Measurements from ENCODE around the gene SAFB. TPM values are rescaled to one million over a fixed set of nuclear protein-coding genes. Genes with fewer than 3 reads are reported as not detected.

The SAFB gene
- total and polyA plus RNA-seq, 2 of the 4 experiments (the other 2 are of a cell fraction) = 18.5 to 41.2 TPM

DNA sequence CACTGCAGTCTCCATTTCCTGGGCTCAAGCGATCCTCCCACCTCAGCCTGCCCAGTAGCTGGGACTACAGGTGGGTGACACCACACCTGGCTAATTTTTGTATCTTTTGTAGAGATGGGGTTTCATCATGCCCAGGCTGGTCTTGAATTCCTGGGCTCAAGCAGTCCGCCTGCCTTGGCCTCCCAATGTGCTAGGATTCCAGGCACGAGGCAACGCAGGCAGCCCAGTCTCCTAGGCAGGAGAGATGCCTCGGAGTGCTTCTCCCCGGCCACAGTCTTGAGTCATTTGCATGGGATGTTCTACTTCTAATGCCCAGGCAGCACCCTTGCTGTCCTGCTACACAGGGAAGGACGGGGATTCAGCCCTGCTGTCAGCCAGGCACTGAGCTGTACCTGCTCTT lies 48.7 kb downstream of the SAFB start:
- no peak overlapping the region for H4K5ac ChIP-seq (ENCODE audit: low read depth, low read length)
- no peak overlapping the region for H4K91ac ChIP-seq (ENCODE audit: insufficient read depth, low read depth, low read length)
- no peaks in the 10 kb centered on the region for H3K9me3 ChIP-seq (ENCODE audit: control insufficient read depth, insufficient read depth, low read length)
- WGBS, 2 experiments (ENCODE audit: extremely low coverage in 2 of 2, insufficient read length in 1 of 2) = 85% methylated on average over 5 of the region's 7 CpGs; no CpG with 5 or more reads in 1 of the 2 experiments
- ATAC-seq (ENCODE audit: low read depth) (no peak), DNase-seq (no peak)
- no peak overlapping the region for H3K4me2 ChIP-seq (ENCODE audit: low read depth, low read length)
- H3K36me3 ChIP-seq (ENCODE audit: control insufficient read depth, insufficient read depth, low read length) = peaks cover 35% of the 10 kb centered on the region
- H3K23ac ChIP-seq (ENCODE audit: low read depth, low read length) = no peak overlapping the region
- no peaks in the 10 kb centered on the region for H3K27me3 ChIP-seq (ENCODE audit: control insufficient read depth, insufficient read depth, low read length)
- H3K18ac ChIP-seq (ENCODE audit: low read depth, low read length) = no peak overlapping the region
- ChIA-PET POLR2A (ENCODE audit: unreplicated experiment) (no interaction called here), CTCF (no interaction called here)
- peaks cover 3 to 22% of the 10 kb centered on the region in 2 experiments; a peak in 2 of 4 replicates for H3K79me1 ChIP-seq (ENCODE audit: low read depth in 1 of 2, low read length in 2 of 2)
- H2AK9ac ChIP-seq (replicated peaks; ENCODE audit: low read depth, low read length, poor library complexity) = no peak overlapping the region
- no peak overlapping the region for H4K8ac ChIP-seq (ENCODE audit: low read depth in 2 of 2, low read length in 2 of 2)
- no peak overlapping the region for H2BK15ac ChIP-seq (ENCODE audit: low read depth, low read length)
- no peak overlapping the region for H3K4ac ChIP-seq (ENCODE audit: low read depth, low read length)
- no peak for TF ChIP-seq POLR2A (IDR thresholded peaks at IDR 0.05; ENCODE audit: low read depth, low read length)
- TF ChIP-seq MAFK (IDR thresholded peaks at IDR 0.05; ENCODE audit: low read depth, low read length) = no peak
- no peak for TF ChIP-seq RAD21 (IDR thresholded peaks at IDR 0.05; ENCODE audit: low read length)
- TF ChIP-seq NFE2L2 (IDR thresholded peaks at IDR 0.05; ENCODE audit: low read depth, low read length) = no peak
- no peak for TF ChIP-seq RCOR1 (IDR thresholded peaks at IDR 0.05; ENCODE audit: insufficient replicate concordance, low read length)
- TF ChIP-seq, protein P1, sequence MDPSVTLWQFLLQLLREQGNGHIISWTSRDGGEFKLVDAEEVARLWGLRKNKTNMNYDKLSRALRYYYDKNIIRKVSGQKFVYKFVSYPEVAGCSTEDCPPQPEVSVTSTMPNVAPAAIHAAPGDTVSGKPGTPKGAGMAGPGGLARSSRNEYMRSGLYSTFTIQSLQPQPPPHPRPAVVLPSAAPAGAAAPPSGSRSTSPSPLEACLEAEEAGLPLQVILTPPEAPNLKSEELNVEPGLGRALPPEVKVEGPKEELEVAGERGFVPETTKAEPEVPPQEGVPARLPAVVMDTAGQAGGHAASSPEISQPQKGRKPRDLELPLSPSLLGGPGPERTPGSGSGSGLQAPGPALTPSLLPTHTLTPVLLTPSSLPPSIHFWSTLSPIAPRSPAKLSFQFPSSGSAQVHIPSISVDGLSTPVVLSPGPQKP (IDR thresholded peaks at IDR 0.05; ENCODE audit: borderline replicate concordance, low read depth, low read length) = no peak
- no peak for TF ChIP-seq CTCF (conservative IDR thresholded peaks at IDR 0.05; ENCODE audit: low read depth, low read length)
- TF ChIP-seq FOS (IDR thresholded peaks at IDR 0.05; ENCODE audit: low read depth, low read length) = no peak
- no peak for TF ChIP-seq CHD1 (IDR thresholded peaks at IDR 0.05; ENCODE audit: low read depth, low read length)
- TF ChIP-seq CEBPB (IDR thresholded peaks at IDR 0.05; ENCODE audit: low read depth, low read length) = no peak
- TF ChIP-seq RFX5 (IDR thresholded peaks at IDR 0.05; ENCODE audit: low read depth, low read length) = no peak
- TF ChIP-seq, protein P2, sequence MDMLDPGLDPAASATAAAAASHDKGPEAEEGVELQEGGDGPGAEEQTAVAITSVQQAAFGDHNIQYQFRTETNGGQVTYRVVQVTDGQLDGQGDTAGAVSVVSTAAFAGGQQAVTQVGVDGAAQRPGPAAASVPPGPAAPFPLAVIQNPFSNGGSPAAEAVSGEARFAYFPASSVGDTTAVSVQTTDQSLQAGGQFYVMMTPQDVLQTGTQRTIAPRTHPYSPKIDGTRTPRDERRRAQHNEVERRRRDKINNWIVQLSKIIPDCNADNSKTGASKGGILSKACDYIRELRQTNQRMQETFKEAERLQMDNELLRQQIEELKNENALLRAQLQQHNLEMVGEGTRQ (IDR thresholded peaks at IDR 0.05; ENCODE audit: low read depth, low read length) = no peak
- TF ChIP-seq BHLHE40 (IDR thresholded peaks at IDR 0.05; ENCODE audit: low read depth, low read length) = no peak
- TF ChIP-seq SMC3 (IDR thresholded peaks at IDR 0.05; ENCODE audit: low read depth, low read length) = no peak
- TF ChIP-seq MAZ (IDR thresholded peaks at IDR 0.05; ENCODE audit: borderline replicate concordance, low read depth, low read length) = no peak
- no peak for TF ChIP-seq MXI1 (IDR thresholded peaks at IDR 0.05; ENCODE audit: borderline replicate concordance, low read depth, low read length)
- H2AFZ ChIP-seq (replicated peaks; ENCODE audit: low read length, poor library complexity) = no peak overlapping the region
- H3K27ac ChIP-seq (ENCODE audit: insufficient read depth, low read length) = no peak overlapping the region
- H2BK5ac ChIP-seq (ENCODE audit: low read depth, low read length, poor library complexity, severe bottlenecking) = no peak overlapping the region
- no peak overlapping the region for H2BK20ac ChIP-seq (ENCODE audit: low read depth, low read length)
- no peaks in the 10 kb centered on the region for H3K4me1 ChIP-seq (ENCODE audit: control insufficient read depth, insufficient read depth, low read length)
- H3K14ac ChIP-seq (replicated peaks; ENCODE audit: low read depth, low read length) = no peak overlapping the region
- in situ Hi-C loops (cut with MboI; ENCODE audit: low sequenced_read_pairs) (no loop called here), intact Hi-C loops (cut with micrococcal nuclease) (no loop called here), dilution Hi-C loops (cut with HindIII; ENCODE audit: low sequenced_read_pairs, unreplicated experiment) (no loop called here)
- peaks cover 14% of the 10 kb centered on the region; the same call in 1 of the 2 replicates for H4K20me1 ChIP-seq (ENCODE audit: insufficient read depth, low read length)
- H2BK120ac ChIP-seq (ENCODE audit: low read depth, low read length) = no peak overlapping the region
- no peak overlapping the region for H3K4me3 ChIP-seq (ENCODE audit: insufficient read depth, low read depth, low read length)
- no peak overlapping the region for H3K9ac ChIP-seq (ENCODE audit: low read depth, low read length)
- H3K9me1 ChIP-seq (ENCODE audit: insufficient read depth, low read length) = peaks cover 10% of the 10 kb centered on the region; the same call in 1 of the 2 replicates
- no peak overlapping the region for H3K56ac ChIP-seq (ENCODE audit: extremely low read depth, insufficient read depth, low read length)
- H2AK5ac ChIP-seq (ENCODE audit: low read depth, low read length) = no peak overlapping the region
- BruUV-seq (replicated peaks) = no TSS peak
